H7 (cell line): Measurements from ENCODE around the gene PIGV. TPM values are rescaled to one million over a fixed set of nuclear protein-coding genes. Genes with fewer than 3 reads are reported as not detected.

Experiments
- DNase-seq: peaks from one replicate; pipeline ENCODE4 v3.0.0; 2012
- H3K27me3 ChIP-seq: 2 replicates; pipeline ENCODE4 v1.6.0; 2011; ENCODE audit warnings: mild to moderate bottlenecking, low read length; ENCODE audit not compliant: control insufficient read depth, insufficient read depth
- H3K36me3 ChIP-seq: replicated peaks from 2 replicates; pipeline ENCODE4 v1.5.1; 2011; ENCODE audit warnings: low read length; ENCODE audit not compliant: control insufficient read depth, insufficient read depth
- H3K4me3 ChIP-seq: 2 replicates; pipeline ENCODE4 v1.5.1; 2011; ENCODE audit warnings: low read depth, mild to moderate bottlenecking, control low read depth, low read length, moderate library complexity; ENCODE audit not compliant: insufficient read depth
- total RNA-seq: library from RNA; depleted of rRNA; stranded (reverse); fragments of >200 nt; shearing (Covaris generic); gene quantifications from 2 replicates; pipeline ENCODE4 v1.2.3, GENCODE V29; 2014

PIGV gene
- total RNA-seq, 1 experiment from 2014 or later: 28.3 TPM

DNA sequence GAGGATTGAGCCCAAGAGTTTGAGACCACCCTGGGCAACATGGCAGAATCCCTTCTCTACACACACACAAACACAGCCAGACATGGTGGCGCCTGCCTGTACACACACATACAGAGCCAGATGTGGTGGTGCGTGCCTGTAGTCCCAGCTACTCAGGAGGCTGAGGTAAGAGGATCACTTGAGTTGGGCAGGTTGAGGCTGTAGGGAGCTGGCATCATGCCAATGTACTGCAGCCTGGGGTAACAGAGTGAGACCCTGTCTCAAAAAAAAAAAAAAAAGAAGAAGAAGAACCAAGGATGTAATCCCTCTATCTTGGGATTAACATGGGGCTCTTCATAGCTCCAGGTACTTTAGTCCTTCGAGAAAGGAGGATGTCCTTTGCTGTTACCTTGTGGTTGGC lies 29.4 kb upstream of the PIGV start:
- Histone ChIP-seq H3K4me3 (no peak overlapping the region), H3K27me3 (no peaks in the 10 kb centered on the region), H3K36me3 (peaks cover 37% of the 10 kb centered on the region)
- DNase-seq: no peak

DNA sequence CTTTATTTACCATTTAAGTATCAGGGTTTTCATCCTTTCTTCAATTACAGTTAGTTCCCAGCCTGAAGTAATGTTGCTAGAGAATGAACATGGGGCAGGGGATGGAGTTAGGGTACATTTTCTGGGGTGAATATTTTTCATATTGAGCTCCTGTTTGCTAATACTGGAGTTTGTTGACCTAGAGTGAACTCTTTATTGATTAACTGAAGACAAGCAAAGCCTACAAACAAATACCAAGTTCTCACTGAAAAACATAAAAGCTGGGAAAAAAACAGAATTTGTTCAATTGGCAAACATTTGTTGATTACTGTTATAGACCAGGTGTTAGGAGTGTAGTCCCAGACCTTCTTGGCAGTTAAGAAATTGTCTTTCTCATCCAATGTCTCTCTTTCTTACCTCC lies 28.2 kb upstream of the PIGV start:
- H3K27me3 ChIP-seq: no peaks in the 10 kb centered on the region
- no peak overlapping the region for H3K4me3 ChIP-seq
- DNase-seq: no peak
- H3K36me3 ChIP-seq: peaks cover 34% of the 10 kb centered on the region

DNA sequence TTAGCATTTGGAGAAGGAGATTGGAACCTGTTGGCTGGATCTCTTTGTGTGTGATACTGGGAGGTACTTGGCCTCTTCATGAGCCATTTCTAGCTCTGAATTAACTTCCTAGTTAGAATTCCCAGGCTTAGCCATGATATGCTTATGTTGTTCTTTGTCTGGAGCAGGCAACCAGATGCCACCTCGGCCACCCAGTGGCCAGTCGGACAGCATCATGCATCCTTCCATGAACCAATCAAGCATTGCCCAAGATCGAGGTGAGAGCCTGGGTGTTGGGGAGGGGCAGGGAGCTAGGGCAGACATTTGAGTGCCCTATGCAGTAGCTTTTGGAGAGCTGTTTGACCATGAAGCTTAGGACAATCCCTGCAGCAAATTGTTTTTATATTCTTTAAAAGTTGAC lies 26.5 kb upstream of the PIGV start:
- Histone ChIP-seq H3K27me3 (no peaks in the 10 kb centered on the region), H3K36me3 (peaks cover 36% of the 10 kb centered on the region), H3K4me3 (no peak overlapping the region)
- DNase-seq: no peak

DNA sequence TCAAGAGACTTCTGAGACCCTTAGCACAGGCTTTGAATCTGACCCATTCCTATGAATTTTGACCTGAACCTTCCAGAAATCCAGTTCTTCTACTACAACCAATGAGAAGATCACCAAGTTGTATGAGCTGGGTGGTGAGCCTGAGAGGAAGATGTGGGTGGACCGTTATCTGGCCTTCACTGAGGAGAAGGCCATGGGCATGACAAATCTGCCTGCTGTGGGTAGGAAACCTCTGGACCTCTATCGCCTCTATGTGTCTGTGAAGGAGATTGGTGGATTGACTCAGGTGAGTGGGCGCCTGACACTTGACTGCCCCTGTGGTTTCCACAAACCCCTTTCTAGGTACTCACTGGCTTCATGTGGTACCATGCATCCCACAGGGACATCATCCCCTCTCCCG lies 20.0 kb upstream of the PIGV start:
- no peak for DNase-seq
- Histone ChIP-seq H3K27me3 (no peaks in the 10 kb centered on the region), H3K36me3 (peaks cover 60% of the 10 kb centered on the region), H3K4me3 (no peak overlapping the region)

DNA sequence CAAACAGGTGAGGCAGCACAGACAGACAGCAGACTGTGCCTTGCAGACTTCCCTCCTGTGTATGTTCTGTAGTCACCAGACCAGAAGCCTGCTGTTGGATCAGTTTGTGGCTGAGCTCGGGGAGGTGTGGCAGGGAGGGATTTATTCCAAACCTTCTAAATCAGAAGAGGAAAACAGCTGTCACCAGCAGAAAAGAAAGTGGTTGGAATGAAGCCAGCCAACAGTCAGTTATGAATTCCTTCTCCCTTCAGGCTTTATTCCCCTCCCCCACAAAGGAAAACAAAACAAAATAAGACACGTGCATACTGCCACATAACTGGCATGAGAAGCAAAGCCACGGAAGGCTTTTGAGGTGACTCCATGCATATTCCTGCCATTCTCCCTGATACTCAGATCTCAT lies 19.0 kb upstream of the PIGV start:
- Histone ChIP-seq H3K36me3 (peaks cover 64% of the 10 kb centered on the region), H3K4me3 (no peak overlapping the region), H3K27me3 (no peaks in the 10 kb centered on the region)
- no peak for DNase-seq

DNA sequence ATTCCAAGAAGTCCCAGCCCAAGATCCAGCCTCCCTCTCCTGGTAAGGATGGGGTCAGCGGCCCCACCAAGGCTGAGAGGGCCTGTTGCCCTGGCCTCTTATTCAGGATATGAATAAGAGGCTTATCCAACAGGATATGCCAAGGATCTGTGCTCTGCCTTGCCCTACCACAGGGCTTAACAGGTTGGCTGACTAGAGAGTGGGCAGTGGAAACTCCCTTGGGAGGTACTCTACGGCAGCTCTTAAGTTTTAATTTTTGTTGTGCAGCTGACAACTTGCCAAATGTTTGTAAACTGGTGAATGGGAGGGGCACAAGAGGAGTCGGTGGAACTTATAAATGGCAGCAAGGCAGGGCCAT lies 16.5 kb upstream of the PIGV start:
- H3K36me3 ChIP-seq: peaks cover 75% of the 10 kb centered on the region
- no peak for DNase-seq
- H3K27me3 ChIP-seq: no peaks in the 10 kb centered on the region
- no peak overlapping the region for H3K4me3 ChIP-seq

DNA sequence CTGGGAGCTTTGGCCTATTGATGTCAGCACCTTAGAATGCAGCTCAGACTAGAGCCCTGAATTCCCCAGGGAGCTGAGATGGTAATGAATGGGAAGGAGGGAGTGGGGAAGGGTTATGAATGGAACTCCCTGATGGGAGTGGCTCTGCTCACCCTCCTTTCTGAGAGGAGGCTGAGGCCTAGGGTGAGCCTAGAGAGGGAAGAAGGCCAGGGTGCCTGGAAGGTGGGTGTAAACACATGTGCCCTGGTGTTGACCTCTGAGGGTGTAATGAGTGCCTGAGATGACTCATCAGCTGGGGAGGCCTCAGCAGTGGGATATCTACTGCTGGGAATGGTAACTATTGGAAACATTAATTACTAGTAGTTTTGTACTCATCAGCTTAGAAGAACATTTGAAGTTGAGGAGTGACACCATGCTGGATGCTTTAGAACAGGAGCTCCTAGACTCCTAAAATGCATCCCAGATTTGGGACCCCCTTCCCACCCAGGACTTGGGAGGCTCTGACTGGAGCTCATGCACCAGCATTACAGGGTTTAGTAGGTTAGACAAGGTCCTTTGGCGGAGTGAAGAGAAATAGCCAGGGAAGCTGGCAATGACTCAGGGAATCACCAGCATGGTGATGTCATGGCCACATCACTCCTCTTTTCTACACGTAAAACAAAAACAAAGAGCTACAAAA lies 16.0 kb upstream of the PIGV start:
- H3K36me3 ChIP-seq: peaks cover 72% of the 10 kb centered on the region

DNA sequence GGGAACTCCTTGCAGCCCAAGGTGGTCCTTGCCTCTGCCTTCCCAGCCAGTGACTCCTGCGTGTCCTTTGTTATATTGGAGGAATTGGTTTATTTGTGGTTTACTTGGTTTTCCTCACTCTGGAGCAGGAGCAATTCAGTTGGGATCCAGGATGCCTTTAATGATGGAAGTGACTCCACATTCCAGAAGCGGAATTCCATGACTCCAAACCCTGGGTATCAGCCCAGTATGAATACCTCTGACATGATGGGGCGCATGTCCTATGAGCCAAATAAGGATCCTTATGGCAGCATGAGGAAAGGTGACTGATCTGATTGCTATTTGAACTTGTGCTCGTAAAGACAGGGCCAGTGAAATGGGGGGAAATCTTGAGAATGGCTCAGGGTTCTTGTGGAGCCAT lies 15.1 kb upstream of the PIGV start:
- H3K4me3 ChIP-seq: no peak overlapping the region
- no peaks in the 10 kb centered on the region for H3K27me3 ChIP-seq
- DNase-seq: no peak
- peaks cover 69% of the 10 kb centered on the region for H3K36me3 ChIP-seq

More for the DNA sequence above, 16.0 kb upstream of the PIGV start:
- H3K4me3 ChIP-seq: no peak overlapping the region
- DNase-seq: no peak
- H3K27me3 ChIP-seq: no peaks in the 10 kb centered on the region

DNA sequence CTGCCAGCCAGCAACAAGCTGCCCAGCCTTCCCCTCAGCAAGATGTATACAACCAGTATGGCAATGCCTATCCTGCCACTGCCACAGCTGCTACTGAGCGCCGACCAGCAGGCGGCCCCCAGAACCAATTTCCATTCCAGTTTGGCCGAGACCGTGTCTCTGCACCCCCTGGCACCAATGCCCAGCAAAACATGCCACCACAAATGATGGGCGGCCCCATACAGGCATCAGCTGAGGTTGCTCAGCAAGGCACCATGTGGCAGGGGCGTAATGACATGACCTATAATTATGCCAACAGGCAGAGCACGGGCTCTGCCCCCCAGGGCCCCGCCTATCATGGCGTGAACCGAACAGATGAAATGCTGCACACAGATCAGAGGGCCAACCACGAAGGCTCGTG lies 13.3 kb upstream of the PIGV start:
- Histone ChIP-seq H3K27me3 (no peaks in the 10 kb centered on the region), H3K36me3 (peaks cover 67% of the 10 kb centered on the region), H3K4me3 (no peak overlapping the region)
- no peak for DNase-seq

DNA sequence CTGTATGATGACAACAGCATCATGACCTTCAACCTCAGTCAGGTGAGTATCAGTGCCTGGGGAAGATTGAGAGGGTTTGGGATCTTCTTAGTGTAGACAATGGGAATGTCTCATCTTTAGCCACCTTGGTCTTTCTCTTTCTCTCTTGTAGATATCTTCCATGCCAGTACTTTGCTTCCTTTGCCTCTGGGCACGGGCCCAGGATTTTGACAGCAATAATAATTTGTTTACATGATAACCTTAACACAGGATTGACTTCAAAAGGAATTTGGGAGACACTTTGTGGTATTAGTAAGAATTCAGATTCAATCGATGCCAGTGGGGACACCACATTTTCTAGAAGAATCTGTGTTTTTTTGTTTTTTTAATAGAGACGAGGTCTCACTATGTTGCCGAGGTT lies 12.1 kb upstream of the PIGV start:
- H3K27me3 ChIP-seq: no peaks in the 10 kb centered on the region
- DNase-seq: no peak
- H3K4me3 ChIP-seq: no peak overlapping the region
- H3K36me3 ChIP-seq: peaks cover 74% of the 10 kb centered on the region

DNA sequence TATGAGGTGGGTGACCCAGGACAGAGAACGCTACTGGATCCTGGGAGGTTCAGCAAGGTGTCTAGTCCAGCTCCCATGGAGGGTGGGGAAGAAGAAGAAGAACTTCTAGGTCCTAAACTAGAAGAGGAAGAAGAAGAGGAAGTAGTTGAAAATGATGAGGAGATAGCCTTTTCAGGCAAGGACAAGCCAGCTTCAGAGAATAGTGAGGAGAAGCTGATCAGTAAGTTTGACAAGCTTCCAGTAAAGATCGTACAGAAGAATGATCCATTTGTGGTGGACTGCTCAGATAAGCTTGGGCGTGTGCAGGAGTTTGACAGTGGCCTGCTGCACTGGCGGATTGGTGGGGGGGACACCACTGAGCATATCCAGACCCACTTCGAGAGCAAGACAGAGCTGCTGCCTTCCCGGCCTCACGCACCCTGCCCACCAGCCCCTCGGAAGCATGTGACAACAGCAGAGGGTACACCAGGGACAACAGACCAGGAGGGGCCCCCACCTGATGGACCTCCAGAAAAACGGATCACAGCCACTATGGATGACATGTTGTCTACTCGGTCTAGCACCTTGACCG lies 8.6 kb upstream of the PIGV start:
- no peaks in the 10 kb centered on the region for H3K27me3 ChIP-seq
- H3K4me3 ChIP-seq: no peak overlapping the region
- peaks cover 45% of the 10 kb centered on the region for H3K36me3 ChIP-seq
- no peak for DNase-seq

DNA sequence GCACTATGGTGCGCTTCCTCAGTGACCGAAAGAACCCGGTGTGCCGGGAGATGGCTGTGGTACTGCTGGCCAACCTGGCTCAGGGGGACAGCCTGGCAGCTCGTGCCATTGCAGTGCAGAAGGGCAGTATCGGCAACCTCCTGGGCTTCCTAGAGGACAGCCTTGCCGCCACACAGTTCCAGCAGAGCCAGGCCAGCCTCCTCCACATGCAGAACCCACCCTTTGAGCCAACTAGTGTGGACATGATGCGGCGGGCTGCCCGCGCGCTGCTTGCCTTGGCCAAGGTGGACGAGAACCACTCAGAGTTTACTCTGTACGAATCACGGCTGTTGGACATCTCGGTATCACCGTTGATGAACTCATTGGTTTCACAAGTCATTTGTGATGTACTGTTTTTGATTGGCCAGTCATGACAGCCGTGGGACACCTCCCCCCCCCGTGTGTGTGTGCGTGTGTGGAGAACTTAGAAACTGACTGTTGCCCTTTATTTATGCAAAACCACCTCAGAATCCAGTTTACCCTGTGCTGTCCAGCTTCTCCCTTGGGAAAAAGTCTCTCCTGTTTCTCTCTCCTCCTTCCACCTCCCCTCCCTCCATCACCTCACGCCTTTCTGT lies 7.3 kb upstream of the PIGV start:
- no peaks in the 10 kb centered on the region for H3K27me3 ChIP-seq
- H3K4me3 ChIP-seq: no peak overlapping the region
- H3K36me3 ChIP-seq: peaks cover 34% of the 10 kb centered on the region
- DNase-seq: no peak

DNA sequence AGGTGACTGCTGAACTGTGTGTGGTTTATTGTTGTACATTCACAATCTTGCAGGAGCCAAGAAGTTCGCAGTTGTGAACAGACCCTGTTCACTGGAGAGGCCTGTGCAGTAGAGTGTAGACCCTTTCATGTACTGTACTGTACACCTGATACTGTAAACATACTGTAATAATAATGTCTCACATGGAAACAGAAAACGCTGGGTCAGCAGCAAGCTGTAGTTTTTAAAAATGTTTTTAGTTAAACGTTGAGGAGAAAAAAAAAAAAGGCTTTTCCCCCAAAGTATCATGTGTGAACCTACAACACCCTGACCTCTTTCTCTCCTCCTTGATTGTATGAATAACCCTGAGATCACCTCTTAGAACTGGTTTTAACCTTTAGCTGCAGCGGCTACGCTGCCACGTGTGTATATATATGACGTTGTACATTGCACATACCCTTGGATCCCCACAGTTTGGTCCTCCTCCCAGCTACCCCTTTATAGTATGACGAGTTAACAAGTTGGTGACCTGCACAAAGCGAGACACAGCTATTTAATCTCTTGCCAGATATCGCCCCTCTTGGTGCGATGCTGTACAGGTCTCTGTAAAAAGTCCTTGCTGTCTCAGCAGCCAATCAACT lies 6.4 kb upstream of the PIGV start:
- DNase-seq: no peak
- H3K27me3 ChIP-seq: no peaks in the 10 kb centered on the region
- peaks cover 32% of the 10 kb centered on the region for H3K36me3 ChIP-seq
- H3K4me3 ChIP-seq: no peak overlapping the region

DNA sequence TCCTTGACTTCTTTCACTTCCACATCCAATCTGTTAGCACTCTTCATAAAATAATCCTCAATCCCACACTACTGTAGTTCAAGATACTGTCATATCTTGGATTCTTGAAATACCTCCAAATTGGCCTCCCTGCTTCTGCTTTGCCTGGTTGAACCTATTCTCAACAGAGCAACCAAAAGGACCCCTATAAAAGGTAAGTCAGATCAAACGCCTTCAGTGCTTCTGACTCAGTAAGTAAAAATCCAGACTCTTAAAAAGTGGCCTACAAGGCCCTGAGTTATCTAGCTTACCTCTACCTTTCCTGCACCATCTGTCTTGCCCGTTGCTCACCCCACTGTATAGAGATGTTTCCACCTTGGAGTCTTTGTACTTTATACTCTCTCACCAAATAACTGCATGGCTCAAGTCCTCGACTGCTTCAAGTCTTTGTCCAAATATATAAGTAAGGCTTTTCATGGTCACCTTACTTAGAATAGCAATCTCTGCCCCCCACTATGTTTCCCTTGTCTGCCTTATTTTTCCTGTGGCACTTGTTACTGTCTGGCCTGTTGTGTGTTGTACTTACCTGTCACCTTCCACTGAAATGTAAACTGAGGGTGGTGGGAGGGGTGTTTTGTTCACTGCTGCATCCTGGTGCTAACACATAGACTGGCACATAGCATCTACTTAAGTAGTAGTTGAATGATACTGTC lies 5.1 kb upstream of the PIGV start:
- peaks cover 26% of the 10 kb centered on the region for H3K36me3 ChIP-seq

DNA sequence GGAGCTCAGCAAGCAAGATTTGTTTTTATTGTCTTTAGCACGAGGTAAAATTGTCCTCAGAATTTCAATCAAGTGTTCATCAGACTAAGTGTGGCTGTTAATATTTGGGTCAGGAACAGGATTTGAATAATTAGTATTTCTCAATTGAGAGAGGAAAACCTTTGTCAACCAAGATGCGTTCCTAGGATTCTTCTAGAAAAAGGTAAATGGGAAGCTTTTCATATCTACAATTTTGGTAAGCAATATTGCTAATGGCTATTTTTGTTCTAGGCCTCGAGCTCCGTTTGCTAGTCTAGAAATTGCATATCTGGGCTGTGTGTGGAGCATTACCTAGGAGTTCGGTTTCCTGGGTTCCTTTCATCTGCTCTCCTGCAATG lies 4.1 kb upstream of the PIGV start:
- no peak overlapping the region for H3K4me3 ChIP-seq
- no peak for DNase-seq
- H3K36me3 ChIP-seq: peaks cover 18% of the 10 kb centered on the region
- H3K27me3 ChIP-seq: no peaks in the 10 kb centered on the region

More for the DNA sequence above, 5.1 kb upstream of the PIGV start:
- H3K4me3 ChIP-seq: no peak overlapping the region
- no peaks in the 10 kb centered on the region for H3K27me3 ChIP-seq
- no peak for DNase-seq
